Tibial nerve (tissue), 4 donors: ENCODE data around the gene SLC35A3.

Source experiments
- CTCF ChIP-seq, 5 experiments: fragments of 200-600 bp in 3 of 5; fragments of 450-650 bp in 2 of 5; sonication (generic) in 3 of 5; IDR thresholded peaks; one replicate each; pipeline ENCODE4 v1.5.1; 2016 to 2019; ENCODE audit warnings: antibody characterized with exemption in 5 of 5, mild to moderate bottlenecking in 3 of 5, moderate library complexity in 2 of 5
- EP300 ChIP-seq, 2 donors: sonication (generic); formaldehyde crosslinking; IDR thresholded peaks; one replicate each; pipeline ENCODE4 v1.6.1; 2017; ENCODE audit warnings: antibody characterized with exemption in 2 of 2, mild to moderate bottlenecking in 1 of 2

DNA sequence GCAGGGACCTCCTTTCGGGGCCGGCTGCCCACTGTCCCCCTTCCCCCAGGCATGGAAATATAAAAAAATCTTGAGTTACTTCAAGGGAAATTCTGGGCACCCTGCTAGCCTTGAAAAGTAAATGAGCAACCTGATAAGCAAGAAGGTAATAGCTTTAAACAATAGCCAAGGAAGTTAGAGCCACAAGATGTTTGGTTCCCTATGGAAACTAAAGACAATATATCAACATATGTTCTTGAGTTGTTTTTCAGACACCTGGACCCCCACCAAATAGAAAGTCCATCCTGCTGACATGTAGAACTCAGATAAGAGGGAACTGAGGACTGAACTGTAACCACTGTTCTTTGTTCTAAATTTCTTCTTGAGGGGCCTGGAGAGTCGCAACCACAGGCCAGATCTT lies 19.3 kb upstream of the SLC35A3 start:
- no peak for TF ChIP-seq CTCF (IDR thresholded peaks at IDR 0.05)
- TF ChIP-seq EP300 (IDR thresholded peaks at IDR 0.05) = no peak
